ENCODE data around the gene PRR35. TPM values are rescaled to one million over a fixed set of nuclear protein-coding genes. Genes with fewer than 3 reads are reported as not detected.

The PRR35 gene
- polyA plus RNA-seq, 4 donors = 8.2 to 20.3 (median 16.6) TPM

DNA sequence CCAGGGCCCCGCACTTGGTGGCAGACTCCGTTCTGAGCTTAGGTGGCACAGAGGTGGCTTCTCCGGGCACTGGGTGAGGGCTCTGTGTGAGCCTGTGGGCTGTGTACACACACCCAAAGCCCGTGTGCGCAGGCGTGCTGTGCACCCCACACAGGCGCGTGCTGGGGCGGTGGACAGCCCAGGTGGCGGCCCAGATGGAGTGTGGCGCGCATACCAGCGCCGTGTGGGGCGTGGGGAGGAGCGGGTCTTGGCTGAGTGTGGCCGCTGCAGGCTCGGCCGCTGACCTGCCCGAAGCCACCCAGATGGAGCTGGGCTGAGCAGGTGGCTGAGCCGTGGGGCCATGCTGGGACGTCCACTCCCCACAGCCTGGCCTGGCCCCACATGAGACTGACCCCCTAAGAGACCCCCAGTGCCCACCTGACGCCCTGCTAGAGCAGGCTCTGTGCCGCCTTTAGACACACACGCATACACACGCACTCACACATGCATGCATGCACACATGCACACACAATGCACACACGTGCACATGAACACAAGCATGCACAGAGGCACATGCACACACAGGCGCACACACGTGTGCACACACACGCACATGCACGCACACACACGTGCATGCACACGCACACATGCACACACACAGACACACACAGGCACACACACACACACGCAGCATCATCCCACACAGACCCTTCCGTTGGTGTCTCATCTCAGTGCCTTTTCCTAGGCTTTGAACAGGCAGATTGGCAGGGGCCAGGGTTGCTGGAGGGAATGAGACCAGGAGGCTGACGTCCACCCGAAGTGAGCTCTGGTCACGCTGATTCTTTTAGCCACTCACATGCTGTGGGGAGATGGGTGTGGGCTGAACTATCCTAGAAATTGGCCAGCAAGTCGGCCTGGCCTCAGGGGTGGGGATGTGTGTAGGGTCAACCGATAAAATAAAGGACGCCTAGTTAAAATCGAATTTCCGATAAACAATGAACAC lies 2.1 kb downstream of the PRR35 start:
- DNase-seq (ENCODE audit: low read depth in 4 of 4, low spot score in 2 of 4) = no peak

GRCh38 chr16:563072-563644 lies 3.0 kb downstream of the PRR35 start:
- DNase-seq (ENCODE audit: low read depth in 4 of 4, low spot score in 2 of 4) = no peak

GRCh38 chr16:564690-565418 lies 4.7 kb downstream of the PRR35 start:
- DNase-seq (ENCODE audit: low read depth in 4 of 4, low spot score in 2 of 4) = no peak

GRCh38 chr16:565419-566330 lies 5.5 kb downstream of the PRR35 start:
- DNase-seq (ENCODE audit: low read depth in 4 of 4, low spot score in 2 of 4) = peak in 2 of 4 donors; percentile 66 to 76

DNA sequence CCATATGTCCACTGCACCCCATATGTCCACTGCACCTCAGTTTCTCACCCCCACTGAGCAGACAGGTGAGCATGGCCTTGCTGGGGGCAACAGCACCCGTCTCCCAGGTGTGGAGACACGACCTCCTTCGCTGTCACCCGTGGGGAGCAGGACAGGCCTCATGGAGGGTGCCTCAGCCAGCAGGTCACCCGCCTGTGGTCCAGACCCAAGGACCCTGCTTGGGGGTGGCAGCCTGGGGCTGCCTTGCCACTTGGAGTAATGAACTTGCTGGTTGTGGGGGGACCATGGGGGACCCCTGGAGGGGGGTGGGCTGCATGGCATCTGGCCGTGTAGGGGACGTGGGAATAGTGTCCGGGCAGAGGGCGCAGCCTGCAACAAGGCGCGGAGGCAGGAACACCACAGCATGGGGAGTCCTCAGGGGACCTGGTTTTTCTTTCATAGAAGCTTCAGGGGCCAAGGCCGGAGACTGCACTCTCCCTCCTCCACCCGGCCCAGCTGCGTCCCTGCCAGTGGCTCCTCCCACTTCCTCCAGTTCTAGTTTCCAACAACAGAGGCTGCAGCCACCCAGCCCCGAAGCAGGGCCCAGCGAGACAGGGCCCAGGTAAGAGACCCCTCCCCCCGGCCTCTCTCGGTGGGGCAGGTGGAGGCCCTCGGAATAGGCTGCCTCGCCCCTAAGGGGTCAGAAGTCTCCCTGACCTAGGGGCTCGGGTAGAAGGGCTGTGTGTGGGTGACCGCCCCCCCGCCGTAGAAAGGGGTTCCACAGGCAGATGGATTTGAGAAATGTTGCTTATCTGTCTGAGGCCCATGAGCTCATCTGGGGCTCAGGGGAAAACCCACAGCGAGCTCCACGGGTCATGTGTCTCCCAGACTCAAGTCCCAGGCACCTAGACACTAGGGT lies 6.5 kb downstream of the PRR35 start, which contains the start of gene NHLRC4:
Gene NHLRC4, plus strand, starts transcription at position 531 of the 898 bp plus-strand sequence. CDS start 1,043 bp downstream, outside the sequence.
- DNase-seq (ENCODE audit: low read depth in 4 of 4, low spot score in 2 of 4) = peak in 2 of 4 donors; percentile 65 to 70

GRCh38 chr16:567373-568256 lies 7.4 kb downstream of the PRR35 start:
- no peak for DNase-seq (ENCODE audit: low read depth in 4 of 4, low spot score in 2 of 4)

- DNase-seq (ENCODE audit: low read depth in 4 of 4, low spot score in 2 of 4) = no peak
Measured at GRCh38 chr16:568401-569258, 8.4 kb downstream of the PRR35 start.

DNA sequence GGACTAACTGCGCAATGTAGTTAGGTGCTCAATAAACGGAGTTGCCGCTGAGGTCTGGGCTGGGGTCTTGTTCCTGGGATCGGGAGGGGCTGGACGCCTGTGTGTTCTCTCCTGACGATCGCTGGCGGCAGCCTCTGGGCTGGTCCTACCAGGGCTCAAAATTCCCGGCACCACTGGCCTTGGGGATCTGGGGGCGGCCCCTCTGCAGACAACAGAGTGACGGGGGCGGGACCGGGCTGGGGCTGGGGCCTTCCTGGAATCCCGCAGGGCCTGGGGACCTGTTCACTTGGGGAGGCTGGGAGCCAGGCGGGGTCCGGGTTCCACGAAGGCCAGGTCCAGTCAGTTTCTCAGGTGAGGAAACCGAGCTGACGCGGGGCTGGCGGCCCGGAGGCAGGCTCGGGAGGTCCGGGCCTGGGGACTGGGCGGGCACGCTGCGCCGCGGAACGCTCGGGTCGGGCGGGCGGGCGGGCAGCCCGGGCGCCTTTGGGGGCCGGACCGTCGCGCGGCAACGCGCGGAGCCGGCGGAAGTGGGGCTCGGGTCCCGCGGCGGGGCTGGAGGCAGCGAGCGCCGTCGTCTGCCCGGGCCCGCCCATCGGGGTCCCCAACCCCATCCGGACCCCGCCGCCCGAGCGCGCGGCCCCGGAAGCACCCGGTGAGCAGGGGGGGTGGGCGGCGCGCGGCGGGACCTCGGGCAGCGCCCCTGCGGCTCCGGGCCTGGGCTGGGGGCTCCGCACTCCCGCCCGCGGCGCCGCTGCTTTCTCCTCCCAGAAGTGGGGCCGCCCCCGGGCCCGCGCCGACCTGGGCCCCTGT lies 9.5 kb downstream of the PRR35 start, which contains the start of gene PIGQ:
Gene PIGQ, plus strand, starts transcription at position 524 of the 810 bp plus-strand sequence. CDS start 4,107 bp downstream, outside the sequence.
- DNase-seq (ENCODE audit: low read depth in 4 of 4, low spot score in 2 of 4) = no peak

GRCh38 chr16:572865-573650 lies 12.9 kb downstream of the PRR35 start:
- no peak for DNase-seq (ENCODE audit: low read depth in 4 of 4, low spot score in 2 of 4)

DNA sequence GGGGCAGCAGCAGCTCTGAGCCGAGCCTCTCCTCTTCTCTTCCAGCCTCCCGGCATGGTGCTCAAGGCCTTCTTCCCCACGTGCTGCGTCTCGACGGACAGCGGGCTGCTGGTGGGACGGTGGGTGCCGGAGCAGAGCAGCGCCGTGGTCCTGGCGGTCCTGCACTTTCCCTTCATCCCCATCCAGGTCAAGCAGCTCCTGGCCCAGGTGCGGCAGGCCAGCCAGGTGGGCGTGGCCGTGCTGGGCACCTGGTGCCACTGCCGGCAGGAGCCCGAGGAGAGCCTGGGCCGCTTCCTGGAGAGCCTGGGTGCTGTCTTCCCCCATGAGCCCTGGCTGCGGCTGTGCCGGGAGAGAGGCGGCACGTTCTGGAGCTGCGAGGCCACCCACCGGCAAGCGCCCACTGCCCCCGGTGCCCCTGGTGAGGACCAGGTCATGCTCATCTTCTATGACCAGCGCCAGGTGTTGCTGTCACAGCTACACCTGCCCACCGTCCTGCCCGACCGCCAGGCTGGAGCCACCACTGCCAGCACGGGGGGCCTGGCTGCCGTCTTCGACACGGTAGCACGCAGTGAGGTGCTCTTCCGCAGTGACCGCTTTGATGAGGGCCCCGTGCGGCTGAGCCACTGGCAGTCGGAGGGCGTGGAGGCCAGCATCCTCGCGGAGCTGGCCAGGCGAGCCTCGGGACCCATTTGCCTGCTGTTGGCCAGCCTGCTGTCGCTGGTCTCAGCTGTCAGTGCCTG lies 14.0 kb downstream of the PRR35 start:
- DNase-seq (ENCODE audit: low read depth in 4 of 4, low spot score in 2 of 4) = no peak

DNA sequence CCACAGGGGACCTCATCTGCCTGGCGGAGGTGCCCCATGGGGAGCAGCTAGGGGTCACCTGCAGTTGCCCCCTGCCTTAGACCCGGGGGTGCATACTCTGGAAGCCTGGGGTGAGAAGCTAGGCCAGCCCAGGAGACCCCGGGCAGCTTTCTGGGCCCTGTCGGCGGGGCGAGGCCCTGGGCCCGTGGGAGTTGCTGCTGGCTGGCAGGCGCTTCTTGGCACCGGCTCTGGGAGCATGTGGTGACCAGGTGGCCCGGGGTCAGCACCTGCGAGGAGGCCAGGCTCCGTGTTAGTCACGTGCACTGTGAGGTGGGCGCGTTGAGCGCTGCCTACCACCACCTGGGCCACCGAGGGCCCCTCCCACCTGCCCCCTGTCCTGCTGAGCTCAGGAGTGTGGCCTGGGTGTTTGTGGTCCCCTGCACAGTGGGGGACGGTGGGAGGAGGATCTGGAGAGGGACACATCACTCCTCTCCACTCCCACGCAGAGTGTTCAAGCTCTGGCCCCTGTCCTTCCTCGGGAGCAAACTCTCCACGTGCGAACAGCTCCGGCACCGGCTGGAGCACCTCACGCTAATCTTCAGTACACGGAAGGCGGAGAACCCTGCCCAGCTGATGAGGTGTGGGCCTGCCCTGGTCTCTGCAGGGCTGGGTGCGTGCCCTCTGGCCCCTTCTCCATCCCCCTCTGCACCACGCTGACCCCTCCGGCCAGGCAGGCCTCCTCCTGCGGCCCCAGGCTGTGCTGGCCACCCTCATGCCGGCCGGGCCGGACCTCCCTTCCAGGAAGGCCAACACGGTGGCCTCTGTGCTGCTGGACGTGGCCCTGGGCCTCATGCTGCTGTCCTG lies 15.4 kb downstream of the PRR35 start:
- DNase-seq (ENCODE audit: low read depth in 4 of 4, low spot score in 2 of 4) = no peak

- no peak for DNase-seq (ENCODE audit: low read depth in 4 of 4, low spot score in 2 of 4)
Measured at GRCh38 chr16:576197-576822, 16.1 kb downstream of the PRR35 start.

- no peak for DNase-seq (ENCODE audit: low read depth in 4 of 4, low spot score in 2 of 4)
Measured at GRCh38 chr16:576823-577201, 16.6 kb downstream of the PRR35 start.
